K562 (cell line): ENCODE measurements around the gene H2BW1. TPM values are rescaled to one million over a fixed set of nuclear protein-coding genes. Genes with fewer than 3 reads are reported as not detected.

Experiments used
- ATAC-seq: fragments of 200-7000 bp; cut with Tn5 transposase; 3 replicates; pipeline ENCODE4 v1.9.1; 2020; ENCODE audit warnings: moderate library complexity
- BruUV-seq: library from RNA; stranded (reverse); fragments of 400-500 nt; replicated peaks from 2 replicates; lab custom pipeline; 2021; lab: Mats Ljungman, UMichigan
- CTCF ChIA-PET: fragments of 300-600 bp; formaldehyde crosslinking; extraction: SDS; loops from one replicate; lab custom pipeline; 2021; ENCODE audit warnings: low intra/inter-chr PET ratio; lab: Yijun Ruan, JAX
- POLR2A ChIA-PET: fragments of 300-600, 350-650 bp; sonication (Branson Sonifier 250); formaldehyde crosslinking; extraction: SDS; loops from one replicate; lab custom pipeline; 2021; ENCODE audit warnings: antibody characterized with exemption, inconsistent platforms; lab: Yijun Ruan, JAX
- DNase-seq, 4 experiments: peaks; one replicate each; pipeline versions ENCODE4 v3.0.0 to v3.0.0-alpha.2; 2011 to 2018; ENCODE audit warnings: low spot score in 3 of 4, mixed read lengths in 3 of 4; ENCODE audit errors: extremely low read depth in 1 of 4
- FAIRE-seq: peaks from 2 replicates; lab custom pipeline; 2011; peaks lifted over from hg19 to GRCh38; lab: Jason Lieb, UNC
- H2AFZ ChIP-seq: 2 replicates; pipeline ENCODE4 v1.6.0; 2011; ENCODE audit warnings: low read depth, low read length, control low read depth, inconsistent platforms
- H3K27ac ChIP-seq: fragments of 200-600 bp; 3 replicates; pipeline ENCODE4 v1.8.0; 2011; ENCODE audit warnings: low read depth, mild to moderate bottlenecking, control low read depth, inconsistent platforms, low read length, moderate library complexity, mixed read lengths; ENCODE audit errors: extremely low read depth
- H3K27me3 ChIP-seq, 2 experiments: fragments of 300-600 bp in 1 of 2; 2 replicates in 1 of 2; 3 replicates in 1 of 2; pipeline versions ENCODE4 v1.6.0 to v1.8.0; 2011; ENCODE audit warnings: inconsistent platforms in 2 of 2, low read length in 2 of 2, mild to moderate bottlenecking in 1 of 2, mixed read lengths in 1 of 2, moderate library complexity in 1 of 2; ENCODE audit not compliant: control insufficient read depth in 2 of 2, insufficient read depth in 2 of 2
- H3K36me3 ChIP-seq: fragments of 300-600 bp; 3 replicates; pipeline ENCODE4 v1.8.0; 2011; ENCODE audit warnings: mild to moderate bottlenecking, low read length, inconsistent platforms; ENCODE audit not compliant: control insufficient read depth, insufficient read depth
- H3K4me1 ChIP-seq, 2 experiments: fragments of 200-600 bp in 1 of 2; replicated peaks in 1 of 2; 2 replicates in 1 of 2; 3 replicates in 1 of 2; pipeline versions ENCODE4 v1.5.1 to v1.8.0; 2011; ENCODE audit warnings: inconsistent platforms in 2 of 2, low read length in 2 of 2, mild to moderate bottlenecking in 1 of 2, mixed read lengths in 1 of 2, moderate library complexity in 1 of 2; ENCODE audit not compliant: control insufficient read depth in 2 of 2, insufficient read depth in 2 of 2
- H3K4me2 ChIP-seq: 2 replicates; pipeline ENCODE4 v1.6.1; 2011; ENCODE audit warnings: low read length, control low read depth, inconsistent platforms, mixed read lengths; ENCODE audit not compliant: insufficient read depth
- H3K4me3 ChIP-seq: fragments of 200-600 bp; sonication (generic), shearing (Covaris generic); 2 replicates; pipeline ENCODE4 v1.5.1; 2016; ENCODE audit warnings: control low read depth, inconsistent platforms
- H3K79me2 ChIP-seq: fragments of 200-600 bp; 3 replicates; pipeline ENCODE4 v1.8.0; 2011; ENCODE audit warnings: low read length, inconsistent platforms; ENCODE audit not compliant: control insufficient read depth, insufficient read depth
- H3K9ac ChIP-seq, 2 experiments: 2 replicates each; pipeline versions ENCODE4 v1.6.0 to v1.6.1; 2011; ENCODE audit warnings: low read depth in 2 of 2, low read length in 2 of 2, control low read depth in 1 of 2, inconsistent platforms in 1 of 2, mild to moderate bottlenecking in 1 of 2, mixed read lengths in 1 of 2; ENCODE audit not compliant: insufficient read depth in 1 of 2
- H3K9me1 ChIP-seq: one replicate; pipeline ENCODE4 v1.6.0; 2011; ENCODE audit warnings: inconsistent platforms, mild to moderate bottlenecking, low read length, moderate library complexity; ENCODE audit not compliant: control insufficient read depth, insufficient read depth
- H3K9me3 ChIP-seq: replicated peaks from 2 replicates; pipeline ENCODE4 v1.5.1; 2011; ENCODE audit warnings: low read depth, low read length, inconsistent platforms; ENCODE audit not compliant: control insufficient read depth, insufficient read depth
- H4K20me1 ChIP-seq: replicated peaks from 2 replicates; pipeline ENCODE4 v1.6.1; 2011; ENCODE audit warnings: low read length, inconsistent platforms, mixed read lengths; ENCODE audit not compliant: control insufficient read depth, insufficient read depth
- BACH1 ChIP-seq: fragments of 200-800 bp; sonication (Bioruptor generic); IDR thresholded peaks from 2 replicates; pipeline ENCODE4 v1.6.1; 2016; ENCODE audit warnings: missing genetic modification characterization, missing compliant biosample characterization
- ETV5 ChIP-seq: sonication (generic); formaldehyde crosslinking; IDR thresholded peaks from 2 replicates; pipeline ENCODE4 v1.4.0; 2020; ENCODE audit warnings: low read depth, mild to moderate bottlenecking, missing genetic modification reagents
- FUS ChIP-seq: fragments of 200-400 bp; formaldehyde crosslinking; optimal IDR thresholded peaks from 2 replicates; pipeline ENCODE3; 2017; ENCODE audit warnings: low read depth, low read length
- GATAD2A ChIP-seq: fragments of 450-650 bp; IDR thresholded peaks from 2 replicates; pipeline ENCODE4 v1.6.1; 2017
- MAFK ChIP-seq: IDR thresholded peaks from 2 replicates; pipeline ENCODE4 v1.6.1; 2011; ENCODE audit warnings: low read length, improper control_type of control experiment
- MYBL2 ChIP-seq, 2 experiments: fragments of 450-650 bp in 1 of 2; sonication (generic) in 1 of 2; formaldehyde crosslinking in 1 of 2; IDR thresholded peaks; 2 replicates each; pipeline versions ENCODE4 v1.6.1 to v1.8.1; 2017 to 2022; ENCODE audit warnings: borderline replicate concordance in 1 of 2, inconsistent platforms in 1 of 2, low read depth in 1 of 2, mild to moderate bottlenecking in 1 of 2, missing genetic modification reagents in 1 of 2, moderate library complexity in 1 of 2
- NONO ChIP-seq, 2 experiments: fragments of 200-400 bp in 1 of 2; fragments of 450-650 bp in 1 of 2; formaldehyde crosslinking in 1 of 2; IDR thresholded peaks; 2 replicates each; pipeline ENCODE4 v1.6.1; 2017; ENCODE audit warnings: low read depth in 2 of 2, mild to moderate bottlenecking in 2 of 2, moderate library complexity in 2 of 2, low read length in 1 of 2
- NR1H2 ChIP-seq: sonication (generic); formaldehyde crosslinking; IDR thresholded peaks from 2 replicates; pipeline ENCODE4 v1.4.0; 2020; ENCODE audit warnings: mild to moderate bottlenecking, missing genetic modification reagents
- NR2C2 ChIP-seq, 2 experiments: fragments of 200-800 bp in 1 of 2; sonication (Bioruptor generic) in 1 of 2; sonication (generic) in 1 of 2; formaldehyde crosslinking in 1 of 2; IDR thresholded peaks; 2 replicates each; pipeline versions ENCODE4 v1.6.1 to v1.8.0; 2016 to 2022; ENCODE audit warnings: mild to moderate bottlenecking in 1 of 2, missing compliant biosample characterization in 1 of 2, missing genetic modification characterization in 1 of 2, missing genetic modification reagents in 1 of 2
- NR3C1 ChIP-seq: sonication (generic); formaldehyde crosslinking; IDR thresholded peaks from 2 replicates; pipeline ENCODE4 v1.8.1; 2022; ENCODE audit warnings: missing genetic modification reagents
- POLR2G ChIP-seq: fragments of 200-400 bp; formaldehyde crosslinking; IDR thresholded peaks from 2 replicates; pipeline ENCODE4 v1.6.1; 2017; ENCODE audit warnings: low read depth, mild to moderate bottlenecking, antibody characterized with exemption, low read length, moderate library complexity
- RBBP5 ChIP-seq: fragments of 200-600 bp; sonication (generic); IDR thresholded peaks from 2 replicates; pipeline ENCODE4 v1.6.1; 2012; ENCODE audit warnings: borderline replicate concordance, mild to moderate bottlenecking, low read length, control low read depth, inconsistent platforms; ENCODE audit not compliant: insufficient read depth, poor library complexity, severe bottlenecking
- SMARCB1 ChIP-seq: IDR thresholded peaks from 2 replicates; pipeline ENCODE4 v1.6.1; 2011; ENCODE audit warnings: improper control_type of control experiment, low read depth; ENCODE audit not compliant: insufficient read length
- TGIF2 ChIP-seq: sonication (generic); formaldehyde crosslinking; IDR thresholded peaks from 2 replicates; pipeline ENCODE4 v1.8.1; 2022; ENCODE audit warnings: mild to moderate bottlenecking, missing genetic modification reagents, moderate library complexity
- ZNF766 ChIP-seq: fragments of 200-800 bp; sonication (Bioruptor generic); conservative IDR thresholded peaks from 2 replicates; pipeline ENCODE4 v1.6.1; 2016; ENCODE audit warnings: missing genetic modification characterization, missing compliant biosample characterization
- ZNF780A ChIP-seq: fragments of 250-450 bp; sonication (Bioruptor Pico); IDR thresholded peaks from 2 replicates; pipeline ENCODE4 v1.5.0; 2021; ENCODE audit warnings: mild to moderate bottlenecking
- WGBS: fragments of 100-300 bp; shearing (Covaris generic); methylation state at CpG from one replicate; pipeline ENCODE4 v1.1.6; 2016; ENCODE audit warnings: low coverage, mixed read lengths; ENCODE audit not compliant: insufficient coverage; ENCODE audit errors: missing lambda C conversion rate; 5-methylcytosine and 5-hydroxymethylcytosine counted together
- in situ Hi-C: fragments of 300-500 bp; cut with MboI; formaldehyde crosslinking; loops from 4 replicates; pipeline ENCODE4 v1.15.0; 2018; ENCODE audit warnings: inconsistent platforms, mixed read lengths
- intact Hi-C: fragments of 100-400 bp; cut with micrococcal nuclease; formaldehyde crosslinking; loops from 2 replicates; pipeline ENCODE4 v1.14.2; 2022
- polyA plus RNA-seq, 8 experiments: library from polyadenylated mRNA; depleted of rRNA in 4 of 8; stranded (reverse) in 5 of 8; unstranded in 3 of 8; fragments of >200 nt; fragmentation: Nextera tagmentation in 2 of 8; fragmentation: Illumina TruSeq in 1 of 8; extraction: Ambion mirVana in 2 of 8; extraction: Trizol in 1 of 8; gene quantifications; 2 replicates each; pipeline versions ENCODE4 v1.2.1 to v1.2.3, GENCODE V29; 2011 to 2014; ENCODE audit warnings: inconsistent platforms in 1 of 8, missing spikeins in 1 of 8
- total RNA-seq, 7 experiments: library from RNA; depleted of rRNA in 6 of 7; stranded (reverse); fragments of >200 nt in 6 of 7; fragmentation: Illumina TruSeq in 2 of 7; extraction: Trizol in 2 of 7; gene quantifications; 2 replicates each; pipeline versions ENCODE4 v1.2.1 to v1.2.3, GENCODE V29; 2011 to 2021; ENCODE audit warnings: low replicate concordance in 1 of 7
- TF ChIP-seq, protein P1 (sequence below): fragments of 250-450 bp; sonication (Bioruptor Pico); IDR thresholded peaks from 2 replicates; pipeline ENCODE4 v1.4.0; 2020
- TF ChIP-seq, protein P2 (sequence below): fragments of 250-450 bp; sonication (Bioruptor Pico); IDR thresholded peaks from 2 replicates; pipeline ENCODE4 v1.8.0; 2021; ENCODE audit warnings: mild to moderate bottlenecking, moderate library complexity

Gene H2BW1
- total and polyA plus RNA-seq, 9 of the 15 experiments (the other 6 are each of a cell fraction or from before 2014, with no cell fraction given) = not detected

DNA sequence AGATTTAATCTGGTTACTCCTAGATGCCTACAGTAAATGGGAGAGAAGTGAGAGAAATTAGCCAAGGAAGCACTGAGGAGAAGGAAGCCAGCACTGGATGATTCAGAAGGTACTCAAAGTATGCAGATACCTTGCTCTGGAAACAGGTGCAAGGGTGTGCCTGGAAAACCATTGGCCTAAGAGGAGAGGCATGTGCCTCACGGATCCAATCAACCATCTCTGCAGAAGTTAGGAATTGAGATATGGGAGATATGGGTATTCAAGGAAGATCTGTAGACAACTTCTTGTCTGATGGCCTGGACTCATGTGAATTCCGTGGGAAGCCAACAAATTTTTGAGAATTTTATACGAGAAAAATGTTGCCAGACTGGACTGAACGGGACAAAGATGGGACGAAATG lies 4.7 kb downstream of the H2BW1 start:
- no peak for TF ChIP-seq NR1H2 (CRISPR knock-in tag)
- no peak for TF ChIP-seq ZNF766 (CRISPR knock-in tag)
- no peak for TF ChIP-seq ETV5 (CRISPR knock-in tag)
- TF ChIP-seq NONO (IDR thresholded peaks at IDR 0.05; ENCODE audit: low read depth in 2 of 2, low read length in 1 of 2) = no peak
- TF ChIP-seq, protein P1, sequence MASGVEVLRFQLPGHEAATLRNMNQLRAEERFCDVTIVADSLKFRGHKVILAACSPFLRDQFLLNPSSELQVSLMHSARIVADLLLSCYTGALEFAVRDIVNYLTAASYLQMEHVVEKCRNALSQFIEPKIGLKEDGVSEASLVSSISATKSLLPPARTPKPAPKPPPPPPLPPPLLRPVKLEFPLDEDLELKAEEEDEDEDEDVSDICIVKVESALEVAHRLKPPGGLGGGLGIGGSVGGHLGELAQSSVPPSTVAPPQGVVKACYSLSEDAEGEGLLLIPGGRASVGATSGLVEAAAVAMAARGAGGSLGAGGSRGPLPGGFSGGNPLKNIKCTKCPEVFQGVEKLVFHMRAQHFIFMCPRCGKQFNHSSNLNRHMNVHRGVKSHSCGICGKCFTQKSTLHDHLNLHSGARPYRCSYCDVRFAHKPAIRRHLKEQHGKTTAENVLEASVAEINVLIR (CRISPR knock-in tag) = no peak
- TF ChIP-seq RBBP5 = no peak
- no peak for TF ChIP-seq FUS
- no peak for TF ChIP-seq GATAD2A
- TF ChIP-seq, protein P2, sequence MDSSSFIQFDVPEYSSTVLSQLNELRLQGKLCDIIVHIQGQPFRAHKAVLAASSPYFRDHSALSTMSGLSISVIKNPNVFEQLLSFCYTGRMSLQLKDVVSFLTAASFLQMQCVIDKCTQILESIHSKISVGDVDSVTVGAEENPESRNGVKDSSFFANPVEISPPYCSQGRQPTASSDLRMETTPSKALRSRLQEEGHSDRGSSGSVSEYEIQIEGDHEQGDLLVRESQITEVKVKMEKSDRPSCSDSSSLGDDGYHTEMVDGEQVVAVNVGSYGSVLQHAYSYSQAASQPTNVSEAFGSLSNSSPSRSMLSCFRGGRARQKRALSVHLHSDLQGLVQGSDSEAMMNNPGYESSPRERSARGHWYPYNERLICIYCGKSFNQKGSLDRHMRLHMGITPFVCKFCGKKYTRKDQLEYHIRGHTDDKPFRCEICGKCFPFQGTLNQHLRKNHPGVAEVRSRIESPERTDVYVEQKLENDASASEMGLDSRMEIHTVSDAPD (CRISPR knock-in tag) = no peak
- TF ChIP-seq NR2C2 (CRISPR knock-in tag; IDR thresholded peaks at IDR 0.05) = no peak
- TF ChIP-seq NR2C2 (tag; IDR thresholded peaks at IDR 0.05) = no peak
- TF ChIP-seq MYBL2 (IDR thresholded peaks at IDR 0.05; ENCODE audit: low read depth) = no peak
- no peak for TF ChIP-seq MYBL2 (CRISPR knock-in tag; IDR thresholded peaks at IDR 0.05; ENCODE audit: borderline replicate concordance)
- TF ChIP-seq TGIF2 = no peak
- no peak for TF ChIP-seq BACH1 (tag)
- TF ChIP-seq POLR2G = no peak
- no peak for TF ChIP-seq NR3C1 (CRISPR knock-in tag)
- TF ChIP-seq SMARCB1 = no peak
- TF ChIP-seq ZNF780A = no peak
- no peak for TF ChIP-seq MAFK
- BruUV-seq = no TSS peak
- Histone ChIP-seq H3K27ac (no peak overlapping the region), H3K4me3 (no peak overlapping the region), H3K9me1 (no peaks in the 10 kb centered on the region), H3K4me1 (peaks cover 0 to 4% of the 10 kb centered on the region in 2 experiments; a peak in 1 of 5 replicates), H3K9me3 (no peaks in the 10 kb centered on the region), H3K27me3 (peaks cover 0 to 8% of the 10 kb centered on the region in 2 experiments; a peak in 2 of 5 replicates), H3K36me3 (no peaks in the 10 kb centered on the region), H2AFZ (no peak overlapping the region), H3K9ac (no peak overlapping the region), H4K20me1 (no peaks in the 10 kb centered on the region), H3K79me2 (no peaks in the 10 kb centered on the region), H3K4me2 (no peak overlapping the region)
- CTCF ChIA-PET = no interaction called here
- intact Hi-C loops (no loop called here), in situ Hi-C loops (no loop called here)
- POLR2A ChIA-PET = no interaction called here
- FAIRE-seq (no peak), ATAC-seq (no peak), DNase-seq (no peak)
- 0% methylated on average over 5 of the region's 5 CpGs for WGBS
